Astrocyte (in vitro differentiated cells and primary cell): ENCODE data around the gene SEL1L.

Source experiments
- CTCF ChIP-seq: IDR thresholded peaks from 2 replicates; pipeline ENCODE4 v1.5.1; 2011; ENCODE audit warnings: low read depth, mild to moderate bottlenecking, inconsistent platforms, low read length, moderate library complexity; ENCODE audit not compliant: insufficient read depth
- EZH2 ChIP-seq: IDR thresholded peaks from 2 replicates; pipeline ENCODE4 v1.6.1; 2012; ENCODE audit warnings: mild to moderate bottlenecking, low read length, inconsistent platforms; ENCODE audit not compliant: insufficient read depth

- TF ChIP-seq CTCF: no peak
- no peak for TF ChIP-seq EZH2
Observed at GRCh38 chr14:81517798-81518398, 15.8 kb downstream of the SEL1L start.
